Measurements from ENCODE around the gene USP37.

GRCh38 chr2:218569038-218569431 lies 884 bp upstream of the USP37 start:
- TF ChIP-seq CTCF (conservative IDR thresholded peaks at IDR 0.05; ENCODE audit: low read length) = no peak
- TF ChIP-seq EZH2phosphoT487 (IDR thresholded peaks at IDR 0.05; ENCODE audit: borderline replicate concordance) = no peak

Measured in Loucy (cell line).